K562 (cell line): ENCODE data around the gene AMZ1. TPM values are rescaled to one million over a fixed set of nuclear protein-coding genes. Genes with fewer than 3 reads are reported as not detected.

Source experiments
- ATAC-seq: fragments of 200-7000 bp; cut with Tn5 transposase; 3 replicates; pipeline ENCODE4 v1.9.1; 2020; ENCODE audit warnings: moderate library complexity
- BruUV-seq: library from RNA; stranded (reverse); fragments of 400-500 nt; replicated peaks from 2 replicates; lab custom pipeline; 2021; lab: Mats Ljungman, UMichigan
- CTCF ChIA-PET: fragments of 300-600 bp; formaldehyde crosslinking; extraction: SDS; loops from one replicate; lab custom pipeline; 2021; ENCODE audit warnings: low intra/inter-chr PET ratio; lab: Yijun Ruan, JAX
- POLR2A ChIA-PET: fragments of 300-600, 350-650 bp; sonication (Branson Sonifier 250); formaldehyde crosslinking; extraction: SDS; loops from one replicate; lab custom pipeline; 2021; ENCODE audit warnings: antibody characterized with exemption, inconsistent platforms; lab: Yijun Ruan, JAX
- DNase-seq, 4 experiments: peaks; one replicate each; pipeline versions ENCODE4 v3.0.0 to v3.0.0-alpha.2; 2011 to 2018; ENCODE audit warnings: low spot score in 3 of 4, mixed read lengths in 3 of 4; ENCODE audit errors: extremely low read depth in 1 of 4
- FAIRE-seq: peaks from 2 replicates; lab custom pipeline; 2011; peaks lifted over from hg19 to GRCh38; lab: Jason Lieb, UNC
- H2AFZ ChIP-seq: 2 replicates; pipeline ENCODE4 v1.6.0; 2011; ENCODE audit warnings: low read depth, low read length, control low read depth, inconsistent platforms
- H3K27ac ChIP-seq: fragments of 200-600 bp; 3 replicates; pipeline ENCODE4 v1.8.0; 2011; ENCODE audit warnings: low read depth, mild to moderate bottlenecking, control low read depth, inconsistent platforms, low read length, moderate library complexity, mixed read lengths; ENCODE audit errors: extremely low read depth
- H3K27me3 ChIP-seq, 2 experiments: fragments of 300-600 bp in 1 of 2; 2 replicates in 1 of 2; 3 replicates in 1 of 2; pipeline versions ENCODE4 v1.6.0 to v1.8.0; 2011; ENCODE audit warnings: inconsistent platforms in 2 of 2, low read length in 2 of 2, mild to moderate bottlenecking in 1 of 2, mixed read lengths in 1 of 2, moderate library complexity in 1 of 2; ENCODE audit not compliant: control insufficient read depth in 2 of 2, insufficient read depth in 2 of 2
- H3K36me3 ChIP-seq: fragments of 300-600 bp; 3 replicates; pipeline ENCODE4 v1.8.0; 2011; ENCODE audit warnings: mild to moderate bottlenecking, low read length, inconsistent platforms; ENCODE audit not compliant: control insufficient read depth, insufficient read depth
- H3K4me1 ChIP-seq, 2 experiments: fragments of 200-600 bp in 1 of 2; replicated peaks in 1 of 2; 2 replicates in 1 of 2; 3 replicates in 1 of 2; pipeline versions ENCODE4 v1.5.1 to v1.8.0; 2011; ENCODE audit warnings: inconsistent platforms in 2 of 2, low read length in 2 of 2, mild to moderate bottlenecking in 1 of 2, mixed read lengths in 1 of 2, moderate library complexity in 1 of 2; ENCODE audit not compliant: control insufficient read depth in 2 of 2, insufficient read depth in 2 of 2
- H3K4me2 ChIP-seq: 2 replicates; pipeline ENCODE4 v1.6.1; 2011; ENCODE audit warnings: low read length, control low read depth, inconsistent platforms, mixed read lengths; ENCODE audit not compliant: insufficient read depth
- H3K4me3 ChIP-seq: fragments of 200-600 bp; sonication (generic), shearing (Covaris generic); 2 replicates; pipeline ENCODE4 v1.5.1; 2016; ENCODE audit warnings: control low read depth, inconsistent platforms
- H3K79me2 ChIP-seq: fragments of 200-600 bp; 3 replicates; pipeline ENCODE4 v1.8.0; 2011; ENCODE audit warnings: low read length, inconsistent platforms; ENCODE audit not compliant: control insufficient read depth, insufficient read depth
- H3K9ac ChIP-seq, 2 experiments: 2 replicates each; pipeline versions ENCODE4 v1.6.0 to v1.6.1; 2011; ENCODE audit warnings: low read depth in 2 of 2, low read length in 2 of 2, control low read depth in 1 of 2, inconsistent platforms in 1 of 2, mild to moderate bottlenecking in 1 of 2, mixed read lengths in 1 of 2; ENCODE audit not compliant: insufficient read depth in 1 of 2
- H3K9me1 ChIP-seq: one replicate; pipeline ENCODE4 v1.6.0; 2011; ENCODE audit warnings: inconsistent platforms, mild to moderate bottlenecking, low read length, moderate library complexity; ENCODE audit not compliant: control insufficient read depth, insufficient read depth
- H3K9me3 ChIP-seq: replicated peaks from 2 replicates; pipeline ENCODE4 v1.5.1; 2011; ENCODE audit warnings: low read depth, low read length, inconsistent platforms; ENCODE audit not compliant: control insufficient read depth, insufficient read depth
- H4K20me1 ChIP-seq: replicated peaks from 2 replicates; pipeline ENCODE4 v1.6.1; 2011; ENCODE audit warnings: low read length, inconsistent platforms, mixed read lengths; ENCODE audit not compliant: control insufficient read depth, insufficient read depth
- CHCHD3 ChIP-seq: fragments of 250-450 bp; sonication (Bioruptor Pico); IDR thresholded peaks from 2 replicates; pipeline ENCODE4 v2.1.2; 2022; ENCODE audit warnings: mild to moderate bottlenecking
- ZFX ChIP-seq: sonication (generic); formaldehyde crosslinking; IDR thresholded peaks from 2 replicates; pipeline ENCODE4 v1.8.0; 2022; ENCODE audit warnings: mild to moderate bottlenecking, missing genetic modification reagents, moderate library complexity
- ZNF239 ChIP-seq: fragments of 250-450 bp; sonication (Bioruptor Pico); IDR thresholded peaks from 2 replicates; pipeline ENCODE4 v1.4.0; 2020; ENCODE audit warnings: mild to moderate bottlenecking
- ZNF695 ChIP-seq: fragments of 450-650 bp; formaldehyde crosslinking; IDR thresholded peaks from 2 replicates; pipeline ENCODE4 v1.4.0; 2020; ENCODE audit warnings: mild to moderate bottlenecking, moderate library complexity
- WGBS: fragments of 100-300 bp; shearing (Covaris generic); methylation state at CpG from one replicate; pipeline ENCODE4 v1.1.6; 2016; ENCODE audit warnings: low coverage, mixed read lengths; ENCODE audit not compliant: insufficient coverage; ENCODE audit errors: missing lambda C conversion rate; 5-methylcytosine and 5-hydroxymethylcytosine counted together
- in situ Hi-C: fragments of 300-500 bp; cut with MboI; formaldehyde crosslinking; loops from 4 replicates; pipeline ENCODE4 v1.15.0; 2018; ENCODE audit warnings: inconsistent platforms, mixed read lengths
- intact Hi-C: fragments of 100-400 bp; cut with micrococcal nuclease; formaldehyde crosslinking; loops from 2 replicates; pipeline ENCODE4 v1.14.2; 2022
- polyA plus RNA-seq, 8 experiments: library from polyadenylated mRNA; depleted of rRNA in 4 of 8; stranded (reverse) in 5 of 8; unstranded in 3 of 8; fragments of >200 nt; fragmentation: Nextera tagmentation in 2 of 8; fragmentation: Illumina TruSeq in 1 of 8; extraction: Ambion mirVana in 2 of 8; extraction: Trizol in 1 of 8; gene quantifications; 2 replicates each; pipeline versions ENCODE4 v1.2.1 to v1.2.3, GENCODE V29; 2011 to 2014; ENCODE audit warnings: inconsistent platforms in 1 of 8, missing spikeins in 1 of 8
- total RNA-seq, 7 experiments: library from RNA; depleted of rRNA in 6 of 7; stranded (reverse); fragments of >200 nt in 6 of 7; fragmentation: Illumina TruSeq in 2 of 7; extraction: Trizol in 2 of 7; gene quantifications; 2 replicates each; pipeline versions ENCODE4 v1.2.1 to v1.2.3, GENCODE V29; 2011 to 2021; ENCODE audit warnings: low replicate concordance in 1 of 7

AMZ1 gene
- total and polyA plus RNA-seq, 9 of the 15 experiments (the other 6 are each of a cell fraction or from before 2014, with no cell fraction given), result not detected

DNA sequence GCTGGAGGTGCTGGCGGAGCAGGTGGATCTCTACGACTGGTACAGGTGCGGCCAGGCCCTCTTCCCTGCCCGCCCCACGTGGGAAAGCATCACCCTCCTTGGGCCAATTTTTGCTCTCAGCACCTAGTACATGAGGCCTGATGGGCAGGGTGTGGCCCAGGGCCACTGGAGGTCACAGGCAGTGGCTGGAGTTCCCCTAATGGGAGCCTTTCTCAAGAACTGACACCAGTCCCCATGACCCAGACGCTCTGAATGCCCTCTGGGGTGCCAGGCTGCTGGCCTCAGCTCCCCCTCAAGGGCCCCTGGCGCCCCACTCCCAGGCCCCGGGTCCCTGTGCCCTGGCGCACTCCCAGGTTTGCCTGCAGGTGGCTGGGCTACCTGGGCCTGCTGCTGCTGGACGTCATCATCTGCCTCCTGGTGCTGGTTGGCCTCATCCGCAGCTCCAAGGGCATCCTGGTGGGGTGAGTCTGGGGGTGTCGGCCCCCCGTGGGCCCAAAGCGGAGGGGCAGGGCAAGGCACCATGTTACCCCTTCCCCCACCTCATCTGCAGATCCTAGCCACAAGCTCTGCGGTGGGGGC is 40.3 kb upstream of the AMZ1 start:
- no peaks in the 10 kb centered on the region for H3K79me2 ChIP-seq
- TF ChIP-seq CHCHD3 (CRISPR knock-in tag), result no peak
- TF ChIP-seq ZNF239 (CRISPR knock-in tag), result no peak
- peak; percentile 15; the same call in 1 of the 2 replicates for TF ChIP-seq ZFX (CRISPR knock-in tag)
- no peak for TF ChIP-seq ZNF695 (CRISPR knock-in tag)
- TF ChIP-seq, all 486 proteins: peak for 1
- ATAC-seq (no peak), DNase-seq (no peak), FAIRE-seq (no peak)
- Histone ChIP-seq H3K27ac (no peak overlapping the region), H3K27me3 (peaks cover 0 to 3% of the 10 kb centered on the region in 2 experiments; a peak in 1 of 5 replicates), H3K36me3 (no peaks in the 10 kb centered on the region), H3K9me3 (no peaks in the 10 kb centered on the region), H3K4me1 (peaks cover 6 to 81% of the 10 kb centered on the region in 2 experiments; a peak in 3 of 5 replicates), H3K9ac (peak overlapping the region in 1 of 2 experiments; percentile 86; a peak in 2 of 4 replicates), H3K4me2 (peak overlapping the region; percentile 67; the same call in 1 of the 2 replicates), H3K9me1 (no peaks in the 10 kb centered on the region), H2AFZ (0 out of 2 replicates have a peak overlapping the region, but pooled peaks have one; percentile 67), H3K4me3 (no peak overlapping the region), H4K20me1 (peaks cover 5% of the 10 kb centered on the region; the same call in 1 of the 2 replicates)
- 73% methylated on average over 12 of the region's 15 CpGs for WGBS
- intact Hi-C loops (no loop called here), in situ Hi-C loops (no loop called here)
- no TSS peak for BruUV-seq
- ChIA-PET POLR2A (no interaction called here), CTCF (no interaction called here)
